SU-DHL-6 (cell line): Measurements from ENCODE around the gene GPR55.

Source experiments
- H2AFZ ChIP-seq: fragments of 200-600 bp; sonication (generic); 2 replicates; pipeline ENCODE4 v1.6.1; 2014; ENCODE audit warnings: low read depth, mild to moderate bottlenecking, moderate library complexity, mixed read lengths, antibody characterized with exemption, low read length; ENCODE audit not compliant: severe bottlenecking
- H3F3A ChIP-seq: fragments of 200-600 bp; shearing (Covaris generic); 2 replicates; pipeline ENCODE4 v1.6.0; 2016; ENCODE audit warnings: antibody characterized with exemption, mild to moderate bottlenecking; ENCODE audit not compliant: insufficient read depth
- H3K27ac ChIP-seq: fragments of 200-600 bp; sonication (generic); 2 replicates; pipeline ENCODE4 v1.5.1; 2016; ENCODE audit warnings: low read depth, mild to moderate bottlenecking, low read length, moderate library complexity, mixed read lengths
- H3K27me3 ChIP-seq: fragments of 200-600 bp; sonication (generic), shearing (Covaris generic); 2 replicates; pipeline ENCODE4 v1.6.0; 2014; ENCODE audit warnings: mild to moderate bottlenecking, low read length
- H3K36me3 ChIP-seq: fragments of 200-600 bp; sonication (generic); 2 replicates; pipeline ENCODE4 v1.6.1; 2014; ENCODE audit warnings: mild to moderate bottlenecking, low read length, mixed read lengths
- H3K4me2 ChIP-seq: fragments of 300-600, 200-600 bp; shearing (Covaris generic), sonication (generic); 2 replicates; pipeline ENCODE4 v1.6.0; 2014; ENCODE audit warnings: low read length, low read depth, mild to moderate bottlenecking; ENCODE audit not compliant: poor library complexity, severe bottlenecking
- H3K4me3 ChIP-seq: fragments of 200-600 bp; sonication (generic); 2 replicates; pipeline ENCODE4 v1.5.1; 2014; ENCODE audit warnings: antibody characterized with exemption, low read length, mild to moderate bottlenecking, mixed read lengths; ENCODE audit not compliant: insufficient read depth, poor library complexity, severe bottlenecking
- H3K79me2 ChIP-seq: fragments of 200-600 bp; sonication (generic); 2 replicates; pipeline ENCODE4 v1.6.1; 2014; ENCODE audit warnings: mild to moderate bottlenecking, low read length, moderate library complexity; ENCODE audit not compliant: insufficient read depth
- H3K9ac ChIP-seq: fragments of 200-600 bp; sonication (generic); 2 replicates; pipeline ENCODE4 v1.7.0; 2014; ENCODE audit warnings: mild to moderate bottlenecking, low read length
- H3K9me2 ChIP-seq: fragments of 200-600 bp; sonication (generic); replicated peaks from 2 replicates; pipeline ENCODE4 v1.6.1; 2014; ENCODE audit warnings: low read length; ENCODE audit not compliant: insufficient read depth
- H3K9me3 ChIP-seq: fragments of 200-600 bp; sonication (generic); 2 replicates; pipeline ENCODE4 v1.6.1; 2014; ENCODE audit warnings: low read length, mixed read lengths; ENCODE audit not compliant: insufficient read depth
- H4K20me1 ChIP-seq: fragments of 200-600 bp; sonication (generic); 2 replicates; pipeline ENCODE4 v1.6.1; 2014; ENCODE audit warnings: low read depth, mild to moderate bottlenecking, antibody characterized with exemption, low read length, moderate library complexity, mixed read lengths
- EZH2phosphoT487 ChIP-seq: fragments of 200-600 bp; sonication (generic), shearing (Covaris generic); conservative IDR thresholded peaks from 2 replicates; pipeline ENCODE4 v1.6.1; 2018; ENCODE audit warnings: mild to moderate bottlenecking, antibody characterized with exemption, low read length, moderate library complexity, mixed read lengths
- TF ChIP-seq, protein P1 (sequence below): fragments of 200-600 bp; sonication (generic); IDR thresholded peaks from one replicate; pipeline ENCODE4 v1.5.1; 2017; ENCODE audit warnings: antibody characterized with exemption, mild to moderate bottlenecking, low read length, moderate library complexity; ENCODE audit not compliant: insufficient read depth, poor library complexity, severe bottlenecking

GPR55 gene

GRCh38 chr2:230865307-230865765, 59.7 kb downstream of the GPR55 start:
- H3K9me2 ChIP-seq, result no peaks in the 10 kb centered on the region
- no peak overlapping the region for H3K4me2 ChIP-seq
- H3K36me3 ChIP-seq, result no peaks in the 10 kb centered on the region
- no peak overlapping the region for H3K4me3 ChIP-seq
- no peaks in the 10 kb centered on the region for H4K20me1 ChIP-seq
- H3K9me3 ChIP-seq, result no peaks in the 10 kb centered on the region
- H2AFZ ChIP-seq, result no peak overlapping the region
- TF ChIP-seq EZH2phosphoT487, result no peak
- TF ChIP-seq, protein P1, sequence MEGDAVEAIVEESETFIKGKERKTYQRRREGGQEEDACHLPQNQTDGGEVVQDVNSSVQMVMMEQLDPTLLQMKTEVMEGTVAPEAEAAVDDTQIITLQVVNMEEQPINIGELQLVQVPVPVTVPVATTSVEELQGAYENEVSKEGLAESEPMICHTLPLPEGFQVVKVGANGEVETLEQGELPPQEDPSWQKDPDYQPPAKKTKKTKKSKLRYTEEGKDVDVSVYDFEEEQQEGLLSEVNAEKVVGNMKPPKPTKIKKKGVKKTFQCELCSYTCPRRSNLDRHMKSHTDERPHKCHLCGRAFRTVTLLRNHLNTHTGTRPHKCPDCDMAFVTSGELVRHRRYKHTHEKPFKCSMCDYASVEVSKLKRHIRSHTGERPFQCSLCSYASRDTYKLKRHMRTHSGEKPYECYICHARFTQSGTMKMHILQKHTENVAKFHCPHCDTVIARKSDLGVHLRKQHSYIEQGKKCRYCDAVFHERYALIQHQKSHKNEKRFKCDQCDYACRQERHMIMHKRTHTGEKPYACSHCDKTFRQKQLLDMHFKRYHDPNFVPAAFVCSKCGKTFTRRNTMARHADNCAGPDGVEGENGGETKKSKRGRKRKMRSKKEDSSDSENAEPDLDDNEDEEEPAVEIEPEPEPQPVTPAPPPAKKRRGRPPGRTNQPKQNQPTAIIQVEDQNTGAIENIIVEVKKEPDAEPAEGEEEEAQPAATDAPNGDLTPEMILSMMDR, result no peak
- no peak overlapping the region for H3K9ac ChIP-seq
- no peaks in the 10 kb centered on the region for H3K27me3 ChIP-seq
- no peaks in the 10 kb centered on the region for H3K79me2 ChIP-seq
- H3F3A ChIP-seq, result no peaks in the 10 kb centered on the region
- H3K27ac ChIP-seq, result no peak overlapping the region

DNA sequence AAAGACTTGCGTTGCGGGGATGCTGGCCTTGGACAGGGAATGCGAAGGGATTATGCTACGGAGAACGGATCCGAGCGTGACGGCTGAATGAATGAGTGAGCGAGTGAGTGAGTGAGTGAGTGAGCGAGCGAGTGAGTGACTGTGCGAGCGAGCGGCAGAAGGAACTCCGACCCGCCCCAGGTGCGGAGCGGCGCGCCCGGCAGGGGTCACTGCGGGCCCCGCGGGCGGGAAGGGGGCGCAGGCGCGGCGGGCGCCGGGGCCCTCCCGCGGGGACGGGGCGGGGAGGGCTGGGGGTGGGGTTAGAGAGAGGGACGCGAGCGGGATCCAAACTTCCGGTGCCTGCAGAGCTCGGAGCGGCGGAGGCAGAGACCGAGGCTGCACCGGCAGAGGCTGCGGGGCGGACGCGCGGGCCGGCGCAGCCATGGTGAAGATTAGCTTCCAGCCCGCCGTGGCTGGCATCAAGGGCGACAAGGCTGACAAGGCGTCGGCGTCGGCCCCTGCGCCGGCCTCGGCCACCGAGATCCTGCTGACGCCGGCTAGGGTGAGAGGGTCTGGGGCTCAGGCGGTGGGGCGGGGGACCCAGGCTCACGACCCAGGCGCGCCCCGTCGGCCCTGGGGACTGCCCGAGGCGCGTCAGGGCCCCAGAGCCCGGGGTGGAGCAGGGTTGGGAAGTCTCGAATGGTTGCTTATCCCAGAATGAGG, 60.3 kb downstream of the GPR55 start, which contains the start of gene ITM2C:
Gene ITM2C, plus strand, starts transcription at position 338 of the 702 bp plus-strand sequence. Its CDS starts 84 bp downstream, at position 422.
- no peak within 1 kb of the TSS for H3K4me2 ChIP-seq
- no peaks in the 10 kb centered on the region for H3K9me2 ChIP-seq
- no peaks in the 10 kb centered on the region for H3K27me3 ChIP-seq
- TF ChIP-seq EZH2phosphoT487, result no peak
- TF ChIP-seq, protein P1, result no peak
- no peaks in the 10 kb centered on the region for H3F3A ChIP-seq
- H3K27ac ChIP-seq, result no peak within 1 kb of the TSS
- no peaks in the 10 kb centered on the region for H4K20me1 ChIP-seq
- H3K9me3 ChIP-seq, result no peaks in the 10 kb centered on the region
- no peaks in the 10 kb centered on the region for H3K36me3 ChIP-seq
- H3K4me3 ChIP-seq, result no peak within 1 kb of the TSS
- H3K79me2 ChIP-seq, result no peaks in the 10 kb centered on the region
- H3K9ac ChIP-seq, result no peak within 1 kb of the TSS
- H2AFZ ChIP-seq, result no peak within 1 kb of the TSS

GRCh38 chr2:230864122-230864604, 60.9 kb downstream of the GPR55 start:
- H3K79me2 ChIP-seq, result no peaks in the 10 kb centered on the region
- no peaks in the 10 kb centered on the region for H3K9me2 ChIP-seq
- no peaks in the 10 kb centered on the region for H3K27me3 ChIP-seq
- H3K4me3 ChIP-seq, result no peak overlapping the region
- no peak for TF ChIP-seq EZH2phosphoT487
- TF ChIP-seq, protein P1, result no peak
- H2AFZ ChIP-seq, result no peak overlapping the region
- no peaks in the 10 kb centered on the region for H3K36me3 ChIP-seq
- H3F3A ChIP-seq, result no peaks in the 10 kb centered on the region
- H3K27ac ChIP-seq, result no peak overlapping the region
- no peaks in the 10 kb centered on the region for H4K20me1 ChIP-seq
- H3K4me2 ChIP-seq, result no peak overlapping the region
- H3K9ac ChIP-seq, result no peak overlapping the region
- H3K9me3 ChIP-seq, result no peaks in the 10 kb centered on the region
